Colonic mucosa (tissue), 4 donors: Measurements from ENCODE around the gene CPNE5. TPM values are rescaled to one million over a fixed set of nuclear protein-coding genes. Genes with fewer than 3 reads are reported as not detected.

Experiments used
- DNase-seq: peaks from one replicate; pipeline ENCODE4 v3.0.0-alpha.2; 2020
- H3K27ac ChIP-seq: fragments of 200-600 bp; one replicate; pipeline ENCODE4 v1.8.0; 2021
- H3K27me3 ChIP-seq: fragments of 200-600 bp; one replicate; pipeline ENCODE4 v1.8.0; 2021
- H3K36me3 ChIP-seq: fragments of 200-600 bp; one replicate; pipeline ENCODE4 v1.8.0; 2021
- H3K4me1 ChIP-seq: fragments of 200-600 bp; one replicate; pipeline ENCODE4 v1.8.0; 2021; ENCODE audit warnings: mild to moderate bottlenecking
- H3K4me3 ChIP-seq: fragments of 200-600 bp; one replicate; pipeline ENCODE4 v1.8.0; 2021
- H3K9ac ChIP-seq, 2 donors: one replicate each; pipeline ENCODE4 v1.7.0; 2013; ENCODE audit warnings: control low read depth in 2 of 2, low read depth in 2 of 2, low read length in 2 of 2
- H3K9me3 ChIP-seq: fragments of 200-600 bp; one replicate; pipeline ENCODE4 v1.8.0; 2021
- CTCF ChIP-seq: fragments of 200-600 bp; IDR thresholded peaks from one replicate; pipeline ENCODE4 v1.8.0; 2022; ENCODE audit warnings: antibody characterized with exemption, mild to moderate bottlenecking
- intact Hi-C: fragments of 100-400 bp; cut with DNase I; formaldehyde crosslinking; loops from one replicate; pipeline ENCODE4 v1.14.1; 2022
- total RNA-seq, 2 donors: library from RNA; stranded (reverse); fragmentation: NEBNext Ultra II Directional in 1 of 2; extraction: Animal tissue kit (Norgen Biotek cat#: 25700) in 1 of 2; gene quantifications; one replicate each; pipeline ENCODE4 v1.2.1, GENCODE V29; 2021
- donor health status: healthy.
- donor health status: DM: no; HTN: no; CAD: no.
- donor health status: DM: no; HTN: no; CAD: no.

CPNE5 gene
- total RNA-seq, 2 donors from 2014 or later, result 4.6 to 8.0 TPM

- Histone ChIP-seq H3K27me3 (no peaks in the 10 kb centered on the region), H3K9me3 (no peaks in the 10 kb centered on the region), H3K4me3 (no peak overlapping the region), H3K4me1 (no peaks in the 10 kb centered on the region), H3K36me3 (no peaks in the 10 kb centered on the region), H3K27ac (no peak overlapping the region), H3K9ac (no peak overlapping the region)
- DNase-seq, result no peak
- no peak for TF ChIP-seq CTCF
- intact Hi-C loops, result no loop called here
These were observed 51.1 kb downstream of the CPNE5 start for GRCh38 chr6:36788186-36788585.

GRCh38 chr6:36787210-36787609, 52.0 kb downstream of the CPNE5 start:
- Histone ChIP-seq H3K9ac (no peak overlapping the region), H3K27ac (no peak overlapping the region), H3K36me3 (no peaks in the 10 kb centered on the region), H3K27me3 (no peaks in the 10 kb centered on the region), H3K4me1 (no peaks in the 10 kb centered on the region), H3K9me3 (no peaks in the 10 kb centered on the region), H3K4me3 (no peak overlapping the region)
- intact Hi-C loops, result no loop called here
- TF ChIP-seq CTCF, result no peak
- no peak for DNase-seq

- intact Hi-C loops, result no loop called here
- no peak overlapping the region for H3K27ac ChIP-seq
- H3K36me3 ChIP-seq, result no peaks in the 10 kb centered on the region
- no peak overlapping the region for H3K4me3 ChIP-seq
- no peaks in the 10 kb centered on the region for H3K9me3 ChIP-seq
- no peak for DNase-seq
- no peaks in the 10 kb centered on the region for H3K27me3 ChIP-seq
- TF ChIP-seq CTCF, result no peak
- H3K9ac ChIP-seq, result no peak overlapping the region
- H3K4me1 ChIP-seq, result no peaks in the 10 kb centered on the region
These were observed 53.1 kb downstream of the CPNE5 start for GRCh38 chr6:36786055-36786675.

- no peak overlapping the region for H3K9ac ChIP-seq
- no peak overlapping the region for H3K27ac ChIP-seq
- no peak for TF ChIP-seq CTCF
- peaks cover 6% of the 10 kb centered on the region for H3K4me1 ChIP-seq
- H3K27me3 ChIP-seq, result no peaks in the 10 kb centered on the region
- no peaks in the 10 kb centered on the region for H3K36me3 ChIP-seq
- H3K4me3 ChIP-seq, result no peak overlapping the region
- H3K9me3 ChIP-seq, result no peaks in the 10 kb centered on the region
- DNase-seq, result no peak
- intact Hi-C loops, result no loop called here
These were observed 54.9 kb downstream of the CPNE5 start for GRCh38 chr6:36784376-36784636.

- Histone ChIP-seq H3K9ac (no peak overlapping the region), H3K9me3 (no peaks in the 10 kb centered on the region), H3K4me1 (peaks cover 6% of the 10 kb centered on the region), H3K36me3 (no peaks in the 10 kb centered on the region), H3K27ac (no peak overlapping the region), H3K27me3 (no peaks in the 10 kb centered on the region), H3K4me3 (no peak overlapping the region)
- intact Hi-C loops, result no loop called here
- DNase-seq, result no peak
- TF ChIP-seq CTCF, result no peak
These were observed 55.5 kb downstream of the CPNE5 start for GRCh38 chr6:36783603-36784375.
